ENCODE results near the gene UTP11. TPM values are rescaled to one million over a fixed set of nuclear protein-coding genes. Genes with fewer than 3 reads are reported as not detected.

UTP11 gene
- total and polyA plus RNA-seq, 2 of the 8 experiments (the other 6 are each of a cell fraction or from before 2014, with no cell fraction given), result 19.5 to 60.5 TPM

- H3K79me2 ChIP-seq (ENCODE audit: control insufficient read depth in 1 of 2, insufficient read depth in 2 of 2, low read length in 2 of 2), result peaks cover 0 to 2% of the 10 kb centered on the region in 2 experiments; a peak in 1 of 4 replicates
- no peak for TF ChIP-seq RXRA (IDR thresholded peaks at IDR 0.05; ENCODE audit: insufficient read depth, low read depth, low read length)
- no peak for TF ChIP-seq EGR1 (IDR thresholded peaks at IDR 0.05; ENCODE audit: borderline replicate concordance, low read depth, low read length)
- peak; percentile 77 for TF ChIP-seq MAFK (IDR thresholded peaks at IDR 0.05; ENCODE audit: low read depth, low read length)
- CTCF ChIA-PET (ENCODE audit: partially characterized antibody), result interaction anchor here (0.5 to 18.0 kb wide), 8 partner anchors 9 to 443 kb away, joined by 3 to 212 read pairs (median 3); no protein-coding TSS in a partner anchor
Observed at GRCh38 chr1:38059635-38060250, 47.2 kb downstream of the UTP11 start.

More at GRCh38 chr1:38059635-38060250, 47.2 kb downstream of the UTP11 start:
- Histone ChIP-seq H3K9me3 (ENCODE audit: insufficient read depth in 2 of 2, low read depth in 1 of 2, low read length in 1 of 2) (no peaks in the 10 kb centered on the region), H3K9ac (replicated peaks in 1 of 4; ENCODE audit: extremely low read depth in 1 of 4, low read depth in 3 of 4, low read length in 3 of 4) (no peak overlapping the region), H4K20me1 (replicated peaks in 1 of 2; ENCODE audit: control insufficient read depth in 1 of 2, insufficient read depth in 2 of 2, low read length in 2 of 2) (peaks cover 0 to 3% of the 10 kb centered on the region in 2 experiments), H2BK120ac (replicated peaks; ENCODE audit: low read depth, low read length) (no peak overlapping the region), H2BK20ac (ENCODE audit: low read length) (no peak overlapping the region), H2AFZ (ENCODE audit: low read length) (no peak overlapping the region), H3K36me3 (ENCODE audit: control insufficient read depth in 2 of 4, insufficient read depth in 4 of 4, low read length in 3 of 4) (no peaks in the 10 kb centered on the region), H4K8ac (ENCODE audit: extremely low read depth, insufficient read depth, low read length) (no peak overlapping the region), H3K4me2 (ENCODE audit: insufficient read depth in 1 of 2, low read depth in 2 of 2, low read length in 2 of 2) (no peak overlapping the region), H3K23ac (ENCODE audit: insufficient read length) (no peak overlapping the region), H3K18ac (ENCODE audit: extremely low read depth, low read length) (no peak overlapping the region), H3K4ac (replicated peaks; ENCODE audit: insufficient read length, low read depth, low read length) (no peak overlapping the region), H2BK12ac (ENCODE audit: low read depth, low read length) (no peak overlapping the region), H4K5ac (ENCODE audit: insufficient read length, low read depth, low read length) (no peak overlapping the region), H3K14ac (ENCODE audit: insufficient read length) (no peak overlapping the region), H2BK15ac (ENCODE audit: low read length) (no peak overlapping the region), H3K4me1 (replicated peaks in 1 of 4; ENCODE audit: control insufficient read depth in 3 of 4, insufficient read depth in 4 of 4, low read length in 3 of 4) (peaks cover 0 to 14% (median 10%) of the 10 kb centered on the region in 4 experiments; a peak in 6 of 7 replicates), H3K23me2 (ENCODE audit: low read depth, low read length) (no peaks in the 10 kb centered on the region), H3K27ac (ENCODE audit: low read depth, low read length) (no peak overlapping the region), H4K91ac (replicated peaks; ENCODE audit: insufficient read length, low read length) (no peak overlapping the region), H3K79me1 (ENCODE audit: low read depth, low read length) (peaks cover 4% of the 10 kb centered on the region; the same call in 1 of the 2 replicates), H3K4me3 (ENCODE audit: extremely low read depth in 1 of 4, insufficient read depth in 2 of 4, low read depth in 3 of 4, low read length in 4 of 4) (no peak overlapping the region), H2AK5ac (ENCODE audit: low read depth, low read length) (no peak overlapping the region), H2BK5ac (ENCODE audit: low read depth, low read length) (no peak overlapping the region), H3K27me3 (replicated peaks in 1 of 4; ENCODE audit: control insufficient read depth in 3 of 4, extremely low read depth in 1 of 4, insufficient read depth in 3 of 4, low read length in 3 of 4) (no peaks in the 10 kb centered on the region; a peak in 3 of 7 replicates), H3K56ac (replicated peaks; ENCODE audit: insufficient read length, low read depth, low read length) (no peak overlapping the region)
- POLR2A ChIA-PET (ENCODE audit: partially characterized antibody), result interaction anchor here (1.0 to 2.6 kb wide), 3 partner anchors 9 to 42 kb away, joined by 3 to 9 read pairs (median 4); no protein-coding TSS in a partner anchor
- no peak for FAIRE-seq
- no peak for DNase-seq (ENCODE audit: low read depth in 1 of 2, low spot score in 2 of 2)
- WGBS, 2 experiments (ENCODE audit: extremely low coverage in 1 of 2, insufficient coverage in 1 of 2, insufficient read length in 1 of 2, insufficient replicate concordance in 2 of 2, low coverage in 1 of 2, low lambda C conversion rate in 2 of 2, missing lambda C conversion rate in 1 of 2), result 89% methylated on average over 6 of the region's 6 CpGs; no CpG with 5 or more reads in 1 of the 2 experiments
